GM18867 (cell line): ENCODE data around the gene LSM8.
"Not testable (repeated sequence)": the region's sequence is repeated elsewhere in the genome, so short reads cannot be mapped to it uniquely, and the experiment has no call there.

Experiments
- ATAC-seq: cut with Tn5 transposase; IDR thresholded peaks from one replicate; pipeline ENCODE4 v1.9.1; 2021; ENCODE audit warnings: mild to moderate bottlenecking, moderate library complexity; ENCODE audit not compliant: unreplicated experiment

LSM8 gene

GRCh38 chr7:118183786-118184564 lies at the start of gene LSM8:
Gene LSM8, plus strand, starts transcription at chr7:118184164. Its CDS starts 60 bp downstream, at chr7:118184224.
- peak; percentile 98 for ATAC-seq

GRCh38 chr7:118134420-118134819 lies 49.5 kb upstream of the LSM8 start:
- not testable (repeated sequence) for ATAC-seq

GRCh38 chr7:118140468-118140867 lies 43.5 kb upstream of the LSM8 start:
- no peak for ATAC-seq

GRCh38 chr7:118142012-118142411 lies 42.0 kb upstream of the LSM8 start:
- ATAC-seq = peak; percentile 52

GRCh38 chr7:118148930-118149329 lies 35.0 kb upstream of the LSM8 start:
- ATAC-seq = no peak

- no peak for ATAC-seq
Measured at GRCh38 chr7:118149394-118149793, 34.6 kb upstream of the LSM8 start.

- no peak for ATAC-seq
Measured at GRCh38 chr7:118151671-118152070, 32.3 kb upstream of the LSM8 start.

GRCh38 chr7:118152149-118152548 lies 31.8 kb upstream of the LSM8 start:
- no peak for ATAC-seq

- ATAC-seq = no peak
Measured at GRCh38 chr7:118152654-118153053, 31.3 kb upstream of the LSM8 start.

GRCh38 chr7:118153551-118154177 lies 30.3 kb upstream of the LSM8 start:
- peak; percentile 54 for ATAC-seq

- no peak for ATAC-seq
Measured at GRCh38 chr7:118158766-118159165, 25.2 kb upstream of the LSM8 start.

GRCh38 chr7:118169146-118169545 lies 14.8 kb upstream of the LSM8 start:
- ATAC-seq = no peak

- no peak for ATAC-seq
Measured at GRCh38 chr7:118175740-118176139, 8.2 kb upstream of the LSM8 start.

GRCh38 chr7:118179191-118179590 lies 4.8 kb upstream of the LSM8 start:
- no peak for ATAC-seq

- no peak for ATAC-seq
Measured at GRCh38 chr7:118182593-118183427, 1.2 kb upstream of the LSM8 start.

- peak; percentile 10 for ATAC-seq
Measured at GRCh38 chr7:118183428-118183785, 557 bp upstream of the LSM8 start.

GRCh38 chr7:118184565-118184940 lies 589 bp downstream of the LSM8 start:
- ATAC-seq = no peak

- no peak for ATAC-seq
Measured at GRCh38 chr7:118185163-118185860, 1.3 kb downstream of the LSM8 start.

GRCh38 chr7:118186501-118186900 lies 2.5 kb downstream of the LSM8 start:
- ATAC-seq = no peak

- no peak for ATAC-seq
Measured at GRCh38 chr7:118194571-118194970, 10.6 kb downstream of the LSM8 start.

GRCh38 chr7:118195837-118196474 lies 12.0 kb downstream of the LSM8 start:
- peak; percentile 76 for ATAC-seq
